ENCODE measurements around the gene APBA3.

The APBA3 gene

DNA sequence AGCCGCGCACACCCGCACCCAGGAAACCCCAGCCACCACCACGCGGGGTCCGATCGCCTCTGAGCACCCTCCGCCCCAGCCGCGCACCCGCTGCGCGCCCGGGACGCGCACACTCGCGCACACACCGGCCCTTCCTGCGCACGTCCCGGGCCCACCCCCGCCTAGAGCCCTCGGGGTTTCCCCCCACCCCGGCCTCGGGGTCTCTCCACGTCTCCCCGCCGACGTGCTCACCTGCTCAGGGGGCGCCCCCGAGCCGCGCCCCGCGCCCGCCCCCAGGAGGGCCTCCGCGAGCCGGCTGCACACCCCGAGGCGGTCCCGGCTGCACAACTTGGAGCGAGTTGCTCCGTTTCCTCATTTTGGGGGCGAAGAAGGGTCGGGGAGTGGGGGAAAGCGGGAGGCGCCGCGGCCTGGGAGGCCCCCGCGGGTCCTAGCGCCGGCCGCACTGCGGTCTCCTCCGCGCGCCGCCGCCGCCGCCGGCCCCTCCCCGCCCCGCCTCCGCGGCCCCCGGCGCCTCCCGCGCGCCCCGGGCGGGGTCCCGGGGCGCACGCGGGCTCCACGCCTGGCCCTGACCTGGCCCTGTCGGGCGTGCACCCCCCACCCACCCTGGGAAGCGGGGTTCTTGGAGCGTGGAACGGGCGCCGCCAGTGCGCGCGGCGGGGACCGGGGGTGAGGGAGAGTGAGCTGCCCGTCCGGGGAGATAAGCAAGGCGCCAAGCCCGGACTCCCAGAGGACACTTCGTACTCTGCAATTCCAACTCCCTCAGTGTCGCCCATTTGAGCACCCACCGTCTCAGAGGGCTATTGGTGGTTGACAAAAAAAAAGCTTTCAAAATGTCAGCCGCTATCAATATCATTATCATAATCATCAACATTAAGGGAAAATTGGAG lies 24.7 kb upstream of the APBA3 start, which contains the start of gene MATK:
MATK (minus strand) TSS at position 444 of the 887 bp plus-strand sequence. CDS start 1,246 bp downstream, outside the sequence.
- DNase-seq, result no peak

- DNase-seq, result no peak
Measured at GRCh38 chr19:3785451-3785937, 24.0 kb upstream of the APBA3 start.

DNA sequence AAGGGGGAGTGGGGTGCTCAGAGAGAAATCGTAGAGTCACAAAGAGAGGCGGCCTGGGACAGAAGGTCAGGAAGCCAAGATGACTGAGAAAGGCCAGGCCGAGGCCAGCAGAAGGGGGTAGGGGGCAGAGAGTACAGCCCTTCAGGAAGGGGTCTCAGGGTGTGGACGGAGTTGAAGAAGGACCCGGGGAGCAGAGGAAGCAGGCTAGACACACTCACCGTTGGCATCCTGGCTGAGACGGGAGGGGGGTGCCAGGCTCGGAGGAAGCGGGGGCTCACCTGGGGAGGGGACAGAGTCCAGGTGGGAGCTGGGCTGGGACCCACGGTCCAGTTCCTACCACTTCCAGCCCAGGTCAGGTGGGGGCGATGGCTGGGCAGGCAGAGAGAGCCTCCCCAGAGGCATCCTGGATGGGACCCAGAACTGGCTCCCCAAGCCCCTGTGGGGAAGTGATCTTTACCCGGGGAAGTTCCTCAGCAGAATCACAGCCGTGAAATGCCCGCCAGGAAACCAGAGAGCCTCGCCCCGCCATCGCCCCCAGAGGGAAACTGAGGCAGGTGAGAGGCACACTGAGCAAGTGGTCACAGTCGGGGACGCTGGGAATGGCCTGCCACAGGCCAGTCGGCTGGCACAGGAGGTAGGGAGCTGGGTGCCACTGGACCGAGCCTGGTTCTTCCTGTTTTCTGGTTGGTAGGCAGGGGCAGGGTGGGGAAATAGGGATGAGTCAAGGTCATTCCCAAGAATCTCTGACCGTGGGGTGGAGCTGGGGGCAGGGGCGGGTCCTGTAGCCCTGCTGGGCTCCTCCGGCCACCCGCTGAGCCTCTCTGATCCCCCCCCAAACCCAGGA lies 23.3 kb upstream of the APBA3 start:
- DNase-seq, result no peak

- DNase-seq, result peak; percentile 16
Measured at GRCh38 chr19:3783660-3784584, 22.4 kb upstream of the APBA3 start.

DNA sequence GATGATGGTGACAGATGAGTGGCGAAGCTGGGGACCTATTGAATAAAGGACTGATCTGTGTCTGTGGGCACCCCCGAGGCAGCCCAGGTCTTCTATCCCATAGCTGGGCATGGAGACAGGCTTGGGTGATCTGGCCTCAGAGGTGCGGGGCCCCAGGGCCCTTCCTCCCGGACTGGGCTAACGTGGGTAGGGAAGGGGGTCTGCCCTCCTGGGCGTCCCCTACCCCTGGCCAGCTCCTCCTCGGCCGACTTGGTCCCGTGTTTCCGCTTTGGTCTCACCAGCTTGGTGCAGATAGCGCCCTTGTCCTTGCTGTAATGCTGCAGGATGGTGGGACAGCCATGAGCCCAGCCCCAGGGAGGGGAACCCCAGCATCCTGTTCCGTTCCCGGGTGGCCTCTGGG lies 21.4 kb upstream of the APBA3 start:
- no peak for DNase-seq

DNA sequence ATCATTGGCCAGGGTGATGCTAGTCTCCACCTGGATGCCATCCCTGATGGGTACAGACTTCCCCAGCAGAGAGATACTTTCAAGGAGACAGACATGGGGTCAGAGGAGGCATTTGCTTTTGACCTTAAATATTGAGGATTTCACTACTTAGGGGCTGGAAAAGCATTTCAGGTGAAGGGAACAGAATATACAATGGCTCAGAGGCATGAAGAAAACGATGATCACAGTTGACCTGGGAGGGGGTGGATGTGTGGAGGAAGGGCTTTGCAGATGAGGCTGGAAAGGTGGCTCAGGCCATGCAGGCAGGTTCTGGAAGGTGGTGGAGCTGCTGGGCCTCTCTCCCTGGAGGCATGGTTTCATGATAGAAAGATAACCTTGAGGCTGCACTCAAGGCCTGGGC lies 20.8 kb upstream of the APBA3 start:
- no peak for DNase-seq

- no peak for DNase-seq
Measured at GRCh38 chr19:3781603-3782002, 20.1 kb upstream of the APBA3 start.

DNA sequence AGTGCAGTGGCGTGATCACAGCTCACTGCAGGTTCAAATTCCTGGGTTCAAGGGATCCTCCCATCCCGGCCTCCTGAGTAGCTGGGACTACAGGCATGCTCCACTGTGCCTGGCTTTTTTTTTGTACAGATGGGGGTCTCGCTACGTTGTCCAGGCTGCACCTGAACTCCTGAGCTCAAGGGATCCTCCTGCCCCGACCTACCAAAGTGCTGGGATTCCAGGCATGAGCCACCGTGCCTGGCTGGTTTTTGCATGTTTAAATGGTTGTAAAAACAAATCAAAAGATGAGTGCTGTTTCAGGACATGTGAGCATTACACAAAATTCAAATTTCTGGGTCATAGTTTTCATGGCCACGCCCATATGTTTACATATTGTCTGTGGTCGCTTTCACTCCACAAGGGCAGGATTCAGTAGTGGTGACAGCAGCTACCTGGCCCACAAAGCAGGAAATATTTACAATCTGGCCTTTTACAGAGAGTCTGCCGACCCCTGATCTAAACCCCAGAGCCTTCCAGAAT lies 19.4 kb upstream of the APBA3 start:
- no peak for DNase-seq

DNA sequence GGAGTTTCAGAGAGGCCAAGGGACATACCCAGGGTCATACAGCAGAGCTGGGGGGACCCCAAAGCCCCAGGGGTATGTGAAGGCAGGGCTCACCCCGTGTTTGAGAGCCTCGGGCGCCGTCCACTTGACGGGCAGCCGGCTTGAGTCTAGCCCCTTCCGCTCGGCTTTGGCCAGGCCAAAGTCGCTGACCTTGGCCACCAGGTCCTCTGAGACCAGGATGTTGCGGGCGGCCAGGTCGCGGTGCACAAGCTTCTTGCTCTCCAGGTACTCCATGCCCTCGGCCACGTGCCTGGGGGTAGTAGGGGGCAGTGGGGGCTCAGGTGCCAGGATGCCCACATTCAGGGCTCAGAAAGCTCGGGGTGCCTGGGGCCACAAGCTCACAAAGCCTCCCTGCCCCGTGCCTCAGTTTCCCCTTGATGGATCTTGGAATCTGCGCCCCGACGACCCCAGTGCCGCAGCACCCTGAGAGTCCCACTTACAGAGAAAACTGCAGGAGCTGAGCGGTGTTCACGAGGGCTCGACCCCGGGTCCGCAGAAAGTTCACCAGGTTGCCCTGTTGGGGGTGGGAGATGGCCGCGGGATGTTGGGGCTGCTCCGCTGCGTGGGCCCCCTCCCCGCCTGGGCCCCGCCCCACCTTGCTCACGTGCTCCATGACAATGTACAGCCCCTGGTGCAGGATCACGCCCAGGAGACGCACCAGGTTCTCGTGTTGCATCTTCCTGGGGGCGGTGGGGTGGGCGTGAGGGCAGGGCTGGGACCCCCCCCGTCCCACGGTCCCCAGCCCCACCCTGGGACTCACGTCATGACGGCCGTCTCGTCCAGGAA lies 17.6 kb upstream of the APBA3 start:
- no peak for DNase-seq

DNA sequence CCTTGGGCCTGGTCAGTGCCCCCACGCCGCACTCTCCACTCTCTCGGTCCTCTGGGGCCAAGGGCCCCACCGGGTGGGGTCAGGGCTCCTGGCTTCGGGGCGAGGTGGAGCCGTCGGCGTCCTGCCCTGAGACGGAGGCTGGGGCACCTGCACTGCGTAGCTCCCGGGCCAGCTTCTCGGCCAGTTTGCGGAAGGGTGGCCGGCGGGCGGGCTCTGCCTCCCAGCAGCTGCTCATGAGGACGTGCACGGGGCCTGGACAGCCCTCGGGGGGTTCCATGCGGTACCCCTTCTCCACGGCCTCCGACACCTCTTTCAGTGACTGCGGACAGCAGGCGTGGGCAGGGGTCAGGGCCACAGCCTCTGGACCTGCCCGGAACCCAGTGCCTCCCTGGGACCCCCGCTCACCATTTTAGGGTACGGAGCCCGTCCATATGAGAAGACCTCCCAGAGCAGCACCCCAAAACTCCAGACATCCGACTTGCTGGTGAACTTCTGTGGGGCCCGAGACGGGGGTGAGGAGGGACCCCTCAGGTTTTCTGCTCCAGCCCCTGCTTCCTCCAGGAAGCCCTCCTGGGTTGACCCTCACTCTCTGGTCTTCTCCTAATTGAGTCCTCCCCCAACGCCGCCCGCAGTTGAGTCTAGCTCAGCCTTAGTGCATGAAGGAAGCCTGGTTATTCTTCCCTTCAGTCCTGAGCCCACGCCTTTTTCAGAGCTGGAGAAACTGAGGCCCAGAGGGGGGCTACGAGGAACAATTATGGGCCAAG lies 16.8 kb upstream of the APBA3 start:
- no peak for DNase-seq

DNA sequence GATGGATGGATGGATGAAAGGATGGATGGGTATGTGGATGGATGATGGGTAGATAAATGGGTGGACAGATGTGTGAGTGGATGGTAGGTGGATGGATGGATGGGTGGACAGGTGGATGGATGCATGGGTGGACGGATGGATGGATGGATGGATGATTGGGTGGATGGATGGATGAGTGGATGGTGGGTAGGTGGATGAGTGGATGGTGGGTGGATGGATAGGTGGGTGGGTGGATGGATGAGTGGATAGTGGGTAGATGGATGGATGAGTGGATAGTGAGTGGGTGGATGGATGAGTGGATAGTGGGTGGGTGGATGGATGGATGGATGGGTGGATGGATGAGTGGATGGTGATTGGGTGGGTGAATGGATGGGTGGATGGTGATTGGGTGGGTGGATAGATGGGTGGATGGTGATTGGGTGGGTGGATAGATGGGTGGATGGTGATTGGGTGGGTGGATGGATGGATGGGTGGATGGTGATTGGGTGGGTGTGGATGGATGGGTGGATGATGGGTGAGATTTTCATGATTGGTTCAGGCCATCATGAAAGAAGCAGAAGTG lies 15.1 kb upstream of the APBA3 start:
- DNase-seq, result no peak

- no peak for DNase-seq
Measured at GRCh38 chr19:3775831-3776230, 14.3 kb upstream of the APBA3 start.

DNA sequence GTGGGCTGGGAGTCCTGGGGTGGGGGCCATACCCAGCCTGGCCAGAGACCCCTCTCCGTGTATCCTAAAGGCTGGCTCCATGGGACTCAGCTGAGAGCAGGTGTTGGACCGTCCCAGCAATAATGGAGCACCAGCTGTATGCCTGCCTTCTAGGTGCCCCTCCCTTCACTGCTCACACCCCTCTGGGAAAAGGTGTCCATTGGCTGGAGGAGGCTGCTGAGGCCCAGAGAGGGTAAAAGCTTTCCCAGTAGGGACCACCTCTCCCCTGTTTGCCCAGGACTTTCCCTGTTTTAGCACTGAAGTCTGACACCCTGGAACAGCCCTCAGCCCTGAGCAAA lies 13.9 kb upstream of the APBA3 start:
- DNase-seq, result no peak

- DNase-seq, result no peak
Measured at GRCh38 chr19:3774621-3775373, 13.3 kb upstream of the APBA3 start.

DNA sequence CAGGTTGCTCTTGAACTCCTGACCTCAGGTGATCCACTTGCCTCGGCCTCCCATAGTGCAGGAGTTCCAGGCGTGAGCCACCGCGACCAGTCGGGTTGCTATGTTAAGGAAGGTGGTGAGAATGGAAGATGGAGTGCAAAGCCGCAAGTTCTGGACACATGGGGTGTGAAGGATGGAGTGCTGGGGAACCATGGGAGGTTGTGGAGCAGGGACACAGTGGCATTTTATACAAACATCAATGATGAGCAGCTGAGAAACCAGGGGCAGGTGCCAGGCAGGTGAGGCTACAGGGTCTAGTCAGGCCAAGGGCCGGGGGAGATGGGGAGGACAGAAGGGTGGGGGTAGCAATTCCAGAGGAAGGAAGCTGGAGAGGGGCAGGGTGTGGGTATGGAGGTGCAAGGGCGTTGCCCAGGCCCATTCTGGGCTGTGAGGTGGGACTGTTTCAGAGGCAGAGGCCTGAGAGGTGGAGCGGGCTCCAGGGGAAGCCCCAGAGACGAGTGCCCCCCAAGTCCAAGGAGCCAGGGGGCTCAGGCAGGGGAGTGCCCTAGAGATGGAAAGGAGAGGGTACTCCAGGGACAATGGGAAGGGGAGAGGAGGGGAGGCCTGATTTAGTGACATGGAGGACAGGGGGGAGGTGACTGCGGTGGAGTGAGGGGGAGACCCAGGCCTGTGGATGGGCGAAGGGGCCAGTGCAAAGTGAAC lies 12.5 kb upstream of the APBA3 start:
- no peak for DNase-seq

DNA sequence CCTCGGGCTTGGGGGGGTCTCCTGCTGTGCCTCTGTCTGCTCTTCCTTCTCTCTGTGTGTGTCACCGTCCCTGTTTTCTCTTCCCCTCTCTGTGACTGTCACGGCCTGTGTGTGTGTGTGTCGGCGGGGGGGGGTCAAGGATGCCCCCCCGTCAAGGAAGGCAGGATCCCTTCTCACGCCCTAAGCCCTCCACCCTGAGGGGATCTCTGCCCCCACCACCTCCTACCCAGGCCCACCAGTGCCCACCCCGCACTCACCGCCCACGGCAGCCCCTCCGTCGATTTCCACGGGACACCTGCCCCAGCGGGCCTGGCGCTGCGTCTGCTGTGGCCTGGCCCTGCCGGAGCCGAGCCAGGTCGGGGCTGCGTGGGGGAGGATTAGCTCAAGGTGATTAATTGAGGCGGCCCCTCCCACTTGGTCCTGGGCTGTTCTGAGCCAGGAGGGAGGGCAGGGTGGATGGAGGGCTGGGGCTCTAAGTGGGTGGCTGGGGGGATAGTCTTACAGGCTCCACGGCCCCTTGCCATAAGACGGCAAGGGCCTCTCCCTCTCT lies 10.5 kb upstream of the APBA3 start, which contains the start of gene RAX2:
RAX2 (minus strand) TSS at position 323 of the 550 bp plus-strand sequence. CDS start 486 bp downstream, outside the sequence.
- no peak for DNase-seq

GRCh38 chr19:3771000-3771905 lies 9.8 kb upstream of the APBA3 start:
- DNase-seq, result no peak

Measured in T-helper 9 cell (primary cell).